HCT116 (cell line): ENCODE results near the gene LLCFC1.

ENCODE experiments used
- EGR1 ChIP-seq: IDR thresholded peaks from 2 replicates; pipeline ENCODE4 v1.6.1; 2012; ENCODE audit warnings: low read depth
- EZH2phosphoT487 ChIP-seq: fragments of 200-600 bp; IDR thresholded peaks from 2 replicates; pipeline ENCODE4 v1.6.1; 2018; ENCODE audit warnings: antibody characterized with exemption, borderline replicate concordance
- POLR2AphosphoS5 ChIP-seq: IDR thresholded peaks from 2 replicates; pipeline ENCODE4 v1.6.1; 2011; ENCODE audit warnings: mild to moderate bottlenecking, low read depth, low read length, moderate library complexity
- ZFX ChIP-seq: fragments of 450-650 bp; IDR thresholded peaks from 2 replicates; pipeline ENCODE4 v1.6.1; 2017
- TF ChIP-seq, protein P1 (sequence below), 3 experiments: fragments of 200-600 bp in 1 of 3; sonication (generic) in 1 of 3; IDR thresholded peaks in 2 of 3; conservative IDR thresholded peaks in 1 of 3; 2 replicates each; pipeline ENCODE4 v1.5.1; 2012 to 2017; ENCODE audit warnings: low read depth in 2 of 3, low read length in 2 of 3, antibody characterized with exemption in 1 of 3, borderline replicate concordance in 1 of 3, control low read depth in 1 of 3, mild to moderate bottlenecking in 1 of 3, mixed read lengths in 1 of 3, mixed run types in 1 of 3, moderate library complexity in 1 of 3; ENCODE audit not compliant: insufficient read depth in 1 of 3

GRCh38 chr7:142914121-142914520 lies 25.2 kb upstream of the LLCFC1 start:
- TF ChIP-seq POLR2AphosphoS5 (no peak), EGR1 (no peak), ZFX (no peak), EZH2phosphoT487 (no peak)
- TF ChIP-seq, protein P1, sequence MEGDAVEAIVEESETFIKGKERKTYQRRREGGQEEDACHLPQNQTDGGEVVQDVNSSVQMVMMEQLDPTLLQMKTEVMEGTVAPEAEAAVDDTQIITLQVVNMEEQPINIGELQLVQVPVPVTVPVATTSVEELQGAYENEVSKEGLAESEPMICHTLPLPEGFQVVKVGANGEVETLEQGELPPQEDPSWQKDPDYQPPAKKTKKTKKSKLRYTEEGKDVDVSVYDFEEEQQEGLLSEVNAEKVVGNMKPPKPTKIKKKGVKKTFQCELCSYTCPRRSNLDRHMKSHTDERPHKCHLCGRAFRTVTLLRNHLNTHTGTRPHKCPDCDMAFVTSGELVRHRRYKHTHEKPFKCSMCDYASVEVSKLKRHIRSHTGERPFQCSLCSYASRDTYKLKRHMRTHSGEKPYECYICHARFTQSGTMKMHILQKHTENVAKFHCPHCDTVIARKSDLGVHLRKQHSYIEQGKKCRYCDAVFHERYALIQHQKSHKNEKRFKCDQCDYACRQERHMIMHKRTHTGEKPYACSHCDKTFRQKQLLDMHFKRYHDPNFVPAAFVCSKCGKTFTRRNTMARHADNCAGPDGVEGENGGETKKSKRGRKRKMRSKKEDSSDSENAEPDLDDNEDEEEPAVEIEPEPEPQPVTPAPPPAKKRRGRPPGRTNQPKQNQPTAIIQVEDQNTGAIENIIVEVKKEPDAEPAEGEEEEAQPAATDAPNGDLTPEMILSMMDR (IDR thresholded peaks at IDR 0.05 in 2 of 3, conservative IDR thresholded peaks at IDR 0.05 in 1 of 3; ENCODE audit: borderline replicate concordance in 1 of 3, insufficient read depth in 1 of 3, low read depth in 2 of 3, low read length in 2 of 3): no peak
